HCT116 (cell line): Measurements from ENCODE around the gene FRMPD4.

ENCODE experiments used
- CBX3 ChIP-seq: IDR thresholded peaks from 2 replicates; pipeline ENCODE4 v1.6.1; 2012; ENCODE audit warnings: low read depth
- EGR1 ChIP-seq: IDR thresholded peaks from 2 replicates; pipeline ENCODE4 v1.6.1; 2012; ENCODE audit warnings: low read depth
- EZH2 ChIP-seq: fragments of 200-600 bp; sonication (generic); IDR thresholded peaks from 2 replicates; pipeline ENCODE4 v1.6.1; 2017; ENCODE audit warnings: antibody characterized with exemption, mixed run types
- EZH2phosphoT487 ChIP-seq: fragments of 200-600 bp; IDR thresholded peaks from 2 replicates; pipeline ENCODE4 v1.6.1; 2018; ENCODE audit warnings: antibody characterized with exemption, borderline replicate concordance
- POLR2A ChIP-seq: IDR thresholded peaks from 2 replicates; pipeline ENCODE4 v1.7.0; 2011; ENCODE audit warnings: borderline replicate concordance; ENCODE audit not compliant: insufficient read depth, insufficient read length; ENCODE audit errors: extremely low read depth
- POLR2AphosphoS5 ChIP-seq: IDR thresholded peaks from 2 replicates; pipeline ENCODE4 v1.6.1; 2011; ENCODE audit warnings: mild to moderate bottlenecking, low read depth, low read length, moderate library complexity
- RAD21 ChIP-seq: IDR thresholded peaks from 2 replicates; pipeline ENCODE4 v1.6.1; 2012; ENCODE audit warnings: low read depth, mild to moderate bottlenecking
- SIN3A ChIP-seq: IDR thresholded peaks from 2 replicates; pipeline ENCODE4 v1.6.1; 2012; ENCODE audit warnings: low read depth
- YY1 ChIP-seq: IDR thresholded peaks from 2 replicates; pipeline ENCODE4 v1.6.1; 2011; ENCODE audit warnings: low read length, low read depth, moderate library complexity, mild to moderate bottlenecking; ENCODE audit not compliant: insufficient replicate concordance; ENCODE audit errors: extremely low read depth
- ZNF274 ChIP-seq: fragments of 200-500 bp; sonication (Bioruptor generic); IDR thresholded peaks from 2 replicates; pipeline ENCODE4 v1.6.1; 2014; ENCODE audit warnings: mild to moderate bottlenecking, low read depth, low read length, inconsistent platforms
- TF ChIP-seq, protein P1 (sequence below), 3 experiments: fragments of 200-600 bp in 1 of 3; sonication (generic) in 1 of 3; IDR thresholded peaks in 2 of 3; conservative IDR thresholded peaks in 1 of 3; 2 replicates each; pipeline ENCODE4 v1.5.1; 2012 to 2017; ENCODE audit warnings: low read depth in 2 of 3, low read length in 2 of 3, antibody characterized with exemption in 1 of 3, borderline replicate concordance in 1 of 3, control low read depth in 1 of 3, mild to moderate bottlenecking in 1 of 3, mixed read lengths in 1 of 3, mixed run types in 1 of 3, moderate library complexity in 1 of 3; ENCODE audit not compliant: insufficient read depth in 1 of 3
- TF ChIP-seq, protein P2 (sequence below): IDR thresholded peaks from 2 replicates; pipeline ENCODE4 v1.6.1; 2012
- TF ChIP-seq, protein P3 (sequence below): IDR thresholded peaks from 2 replicates; pipeline ENCODE4 v1.6.1; 2012; ENCODE audit warnings: low read depth

DNA sequence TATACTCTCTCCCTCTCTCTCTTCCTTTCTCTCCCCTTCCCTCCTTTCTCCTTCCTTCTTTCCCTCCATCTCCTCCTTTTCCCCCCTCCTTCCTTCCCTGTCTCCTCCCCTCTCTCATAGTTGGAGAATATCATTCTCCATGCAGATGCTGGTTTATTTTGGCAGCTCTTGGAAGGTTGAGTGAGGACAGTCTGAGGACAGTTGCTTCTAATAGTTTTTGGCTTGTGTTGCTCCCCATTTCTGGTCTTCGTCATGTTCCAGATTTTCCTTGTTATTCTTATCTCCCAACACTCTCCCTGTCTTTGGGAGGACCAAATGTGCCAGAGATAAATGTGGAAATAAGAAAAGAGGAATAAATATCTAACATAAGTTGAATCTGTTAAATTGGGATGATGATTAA, 263.0 kb downstream of the FRMPD4 start:
- TF ChIP-seq, protein P1, sequence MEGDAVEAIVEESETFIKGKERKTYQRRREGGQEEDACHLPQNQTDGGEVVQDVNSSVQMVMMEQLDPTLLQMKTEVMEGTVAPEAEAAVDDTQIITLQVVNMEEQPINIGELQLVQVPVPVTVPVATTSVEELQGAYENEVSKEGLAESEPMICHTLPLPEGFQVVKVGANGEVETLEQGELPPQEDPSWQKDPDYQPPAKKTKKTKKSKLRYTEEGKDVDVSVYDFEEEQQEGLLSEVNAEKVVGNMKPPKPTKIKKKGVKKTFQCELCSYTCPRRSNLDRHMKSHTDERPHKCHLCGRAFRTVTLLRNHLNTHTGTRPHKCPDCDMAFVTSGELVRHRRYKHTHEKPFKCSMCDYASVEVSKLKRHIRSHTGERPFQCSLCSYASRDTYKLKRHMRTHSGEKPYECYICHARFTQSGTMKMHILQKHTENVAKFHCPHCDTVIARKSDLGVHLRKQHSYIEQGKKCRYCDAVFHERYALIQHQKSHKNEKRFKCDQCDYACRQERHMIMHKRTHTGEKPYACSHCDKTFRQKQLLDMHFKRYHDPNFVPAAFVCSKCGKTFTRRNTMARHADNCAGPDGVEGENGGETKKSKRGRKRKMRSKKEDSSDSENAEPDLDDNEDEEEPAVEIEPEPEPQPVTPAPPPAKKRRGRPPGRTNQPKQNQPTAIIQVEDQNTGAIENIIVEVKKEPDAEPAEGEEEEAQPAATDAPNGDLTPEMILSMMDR (IDR thresholded peaks at IDR 0.05 in 2 of 3, conservative IDR thresholded peaks at IDR 0.05 in 1 of 3; ENCODE audit: borderline replicate concordance in 1 of 3, insufficient read depth in 1 of 3, low read depth in 2 of 3, low read length in 2 of 3): no peak
- TF ChIP-seq CBX3 (no peak), POLR2AphosphoS5 (no peak), EZH2 (no peak), EZH2phosphoT487 (no peak), POLR2A (no peak), SIN3A (no peak), YY1 (no peak), EGR1 (no peak), RAD21 (no peak), ZNF274 (no peak)
- TF ChIP-seq, protein P2, sequence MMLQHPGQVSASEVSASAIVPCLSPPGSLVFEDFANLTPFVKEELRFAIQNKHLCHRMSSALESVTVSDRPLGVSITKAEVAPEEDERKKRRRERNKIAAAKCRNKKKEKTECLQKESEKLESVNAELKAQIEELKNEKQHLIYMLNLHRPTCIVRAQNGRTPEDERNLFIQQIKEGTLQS: no peak
- TF ChIP-seq, protein P3, sequence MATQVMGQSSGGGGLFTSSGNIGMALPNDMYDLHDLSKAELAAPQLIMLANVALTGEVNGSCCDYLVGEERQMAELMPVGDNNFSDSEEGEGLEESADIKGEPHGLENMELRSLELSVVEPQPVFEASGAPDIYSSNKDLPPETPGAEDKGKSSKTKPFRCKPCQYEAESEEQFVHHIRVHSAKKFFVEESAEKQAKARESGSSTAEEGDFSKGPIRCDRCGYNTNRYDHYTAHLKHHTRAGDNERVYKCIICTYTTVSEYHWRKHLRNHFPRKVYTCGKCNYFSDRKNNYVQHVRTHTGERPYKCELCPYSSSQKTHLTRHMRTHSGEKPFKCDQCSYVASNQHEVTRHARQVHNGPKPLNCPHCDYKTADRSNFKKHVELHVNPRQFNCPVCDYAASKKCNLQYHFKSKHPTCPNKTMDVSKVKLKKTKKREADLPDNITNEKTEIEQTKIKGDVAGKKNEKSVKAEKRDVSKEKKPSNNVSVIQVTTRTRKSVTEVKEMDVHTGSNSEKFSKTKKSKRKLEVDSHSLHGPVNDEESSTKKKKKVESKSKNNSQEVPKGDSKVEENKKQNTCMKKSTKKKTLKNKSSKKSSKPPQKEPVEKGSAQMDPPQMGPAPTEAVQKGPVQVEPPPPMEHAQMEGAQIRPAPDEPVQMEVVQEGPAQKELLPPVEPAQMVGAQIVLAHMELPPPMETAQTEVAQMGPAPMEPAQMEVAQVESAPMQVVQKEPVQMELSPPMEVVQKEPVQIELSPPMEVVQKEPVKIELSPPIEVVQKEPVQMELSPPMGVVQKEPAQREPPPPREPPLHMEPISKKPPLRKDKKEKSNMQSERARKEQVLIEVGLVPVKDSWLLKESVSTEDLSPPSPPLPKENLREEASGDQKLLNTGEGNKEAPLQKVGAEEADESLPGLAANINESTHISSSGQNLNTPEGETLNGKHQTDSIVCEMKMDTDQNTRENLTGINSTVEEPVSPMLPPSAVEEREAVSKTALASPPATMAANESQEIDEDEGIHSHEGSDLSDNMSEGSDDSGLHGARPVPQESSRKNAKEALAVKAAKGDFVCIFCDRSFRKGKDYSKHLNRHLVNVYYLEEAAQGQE: no peak
